Suprapubic skin (tissue), 3 donors: ENCODE data around the gene PGM2L1.

Experiments
- CTCF ChIP-seq, 2 donors: fragments of 200-600 bp in 1 of 2; fragments of 450-650 bp in 1 of 2; sonication (generic) in 1 of 2; IDR thresholded peaks; one replicate each; pipeline ENCODE4 v1.5.1; 2016 to 2019; ENCODE audit warnings: antibody characterized with exemption in 2 of 2, mild to moderate bottlenecking in 1 of 2, moderate library complexity in 1 of 2
- EP300 ChIP-seq: sonication (generic); formaldehyde crosslinking; IDR thresholded peaks from one replicate; pipeline ENCODE4 v1.6.1; 2017; ENCODE audit warnings: antibody characterized with exemption
- POLR2A ChIP-seq, 2 donors: fragments of 450-650 bp; IDR thresholded peaks; one replicate each; pipeline ENCODE4 v1.6.1; 2017; ENCODE audit warnings: antibody characterized with exemption in 2 of 2, mild to moderate bottlenecking in 2 of 2, moderate library complexity in 2 of 2

- TF ChIP-seq CTCF (IDR thresholded peaks at IDR 0.05) = no peak
- TF ChIP-seq POLR2A (IDR thresholded peaks at IDR 0.05) = no peak
- no peak for TF ChIP-seq EP300
These were observed 28.1 kb downstream of the PGM2L1 start for GRCh38 chr11:74370123-74370522.
